ENCODE measurements around the gene SNX20.

The SNX20 gene

GRCh38 chr16:50681021-50681885, at the start of gene SNX20:
Gene SNX20, minus strand, starts transcription at chr16:50681312. Its CDS starts 3,786 bp downstream, at chr16:50677526.
- peak; percentile 87 for DNase-seq

- DNase-seq: no peak
Observed at GRCh38 chr16:50724306-50724705, 43.2 kb upstream of the SNX20 start.

GRCh38 chr16:50722960-50723359, 41.8 kb upstream of the SNX20 start:
- no peak for DNase-seq

DNA sequence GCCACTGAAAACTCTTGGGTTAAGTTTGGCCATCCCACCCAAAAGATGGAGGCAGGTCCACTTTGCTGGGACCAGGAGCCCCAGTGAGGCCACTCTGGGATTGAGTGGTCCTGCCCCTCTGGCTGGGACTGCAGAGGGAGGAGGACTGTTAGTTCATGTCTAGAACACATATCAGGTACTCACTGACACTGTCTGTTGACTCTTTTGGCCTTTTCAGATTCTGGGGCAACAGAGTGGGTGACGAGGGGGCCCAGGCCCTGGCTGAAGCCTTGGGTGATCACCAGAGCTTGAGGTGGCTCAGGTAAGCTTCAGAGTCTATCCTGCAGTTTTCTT, 41.3 kb upstream of the SNX20 start:
- DNase-seq: no peak

DNA sequence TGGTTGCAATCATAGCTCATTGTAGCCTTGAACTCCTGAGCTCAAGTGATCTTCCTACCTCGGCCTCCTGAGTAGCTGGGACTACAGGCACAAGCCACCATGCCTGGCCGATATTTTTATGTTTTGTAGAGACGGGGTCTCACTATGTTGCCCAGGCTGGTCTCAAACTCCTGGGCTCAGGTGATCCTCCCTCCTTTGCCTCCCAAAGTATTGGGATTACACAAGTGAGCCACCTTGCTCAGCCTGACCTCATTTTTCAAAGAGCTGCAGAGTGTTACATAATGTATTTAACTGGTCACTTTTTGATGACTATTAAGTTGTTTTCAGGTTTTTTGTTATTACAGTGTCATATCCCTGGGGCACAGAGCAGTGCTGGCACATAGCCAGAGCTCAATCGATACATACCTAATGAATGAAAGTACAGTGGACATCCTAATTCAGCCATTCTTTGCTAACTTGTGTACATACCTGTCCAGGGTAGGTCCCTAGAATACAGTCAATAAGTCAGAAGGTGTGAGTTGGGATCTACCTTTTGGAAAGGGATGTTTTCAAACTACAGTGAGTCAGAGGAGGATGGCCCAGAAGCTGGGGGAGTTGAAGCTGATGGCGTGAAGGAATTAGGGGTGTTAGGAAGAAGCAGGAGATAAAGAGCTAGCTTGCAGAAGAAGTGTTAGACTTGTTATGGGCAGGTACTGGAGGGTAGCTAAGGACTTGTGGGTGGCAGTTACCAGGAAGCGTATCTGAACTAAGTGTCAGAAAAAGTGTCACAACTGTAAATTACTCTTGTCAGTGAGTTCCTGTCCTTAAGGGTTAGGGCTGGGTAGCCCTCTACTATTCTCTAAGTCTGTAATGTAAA, 40.7 kb upstream of the SNX20 start:
- no peak for DNase-seq

GRCh38 chr16:50719401-50720337, 38.6 kb upstream of the SNX20 start:
- no peak for DNase-seq

DNA sequence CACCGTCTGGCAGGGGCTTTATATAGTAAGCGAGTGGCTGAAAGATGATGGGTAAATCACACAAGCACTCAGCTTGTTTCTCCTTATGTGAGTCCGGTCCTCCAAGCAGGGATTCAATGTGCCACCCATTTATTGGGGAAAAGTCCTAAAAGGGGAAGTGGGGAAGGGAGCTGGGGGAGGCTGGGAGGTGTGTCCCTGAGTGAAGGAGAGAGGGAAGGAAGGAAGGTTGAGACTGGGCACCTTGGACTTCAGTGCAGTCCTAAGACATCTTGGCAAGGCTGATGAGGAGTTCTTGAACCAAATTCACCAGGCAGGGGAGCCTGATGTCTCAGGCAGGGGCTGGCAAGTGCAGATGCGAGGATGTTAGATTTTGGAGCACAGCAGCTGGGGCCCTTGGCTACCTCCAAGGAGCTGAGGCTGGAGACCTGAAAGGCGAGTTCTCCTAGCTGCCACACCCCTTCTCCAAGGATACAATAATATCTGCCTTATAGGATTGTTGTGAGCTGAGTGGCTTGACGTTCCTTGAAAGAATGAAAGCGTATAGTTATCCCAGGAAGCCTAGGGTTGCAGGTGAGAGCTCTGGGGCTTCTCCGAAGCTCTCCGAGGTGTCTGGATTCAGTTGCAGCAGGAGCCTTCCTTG, 37.8 kb upstream of the SNX20 start:
- no peak for DNase-seq

GRCh38 chr16:50718061-50718760, 37.1 kb upstream of the SNX20 start:
- DNase-seq: no peak

DNA sequence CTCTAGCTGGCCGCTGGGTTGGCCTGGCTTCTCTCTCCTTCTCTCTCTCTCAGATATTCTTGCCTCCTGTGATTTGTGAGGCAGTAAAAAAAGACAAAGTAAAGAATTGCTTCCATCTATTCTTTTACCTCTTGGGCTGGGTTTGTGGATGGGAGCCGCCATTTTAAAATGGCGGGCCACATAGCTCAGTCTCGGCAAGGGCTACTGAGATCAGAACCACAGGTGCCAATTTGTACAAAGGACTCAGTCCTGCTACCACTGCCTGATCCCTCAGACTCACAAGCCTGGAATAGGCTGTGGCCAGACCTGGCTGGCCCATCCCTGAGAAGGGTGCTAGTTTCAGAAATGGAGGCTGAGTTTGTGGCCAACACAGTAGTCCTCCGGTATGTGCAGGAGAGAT, 36.4 kb upstream of the SNX20 start:
- DNase-seq: no peak

- no peak for DNase-seq
Observed at GRCh38 chr16:50717091-50717490, 36.0 kb upstream of the SNX20 start.

DNA sequence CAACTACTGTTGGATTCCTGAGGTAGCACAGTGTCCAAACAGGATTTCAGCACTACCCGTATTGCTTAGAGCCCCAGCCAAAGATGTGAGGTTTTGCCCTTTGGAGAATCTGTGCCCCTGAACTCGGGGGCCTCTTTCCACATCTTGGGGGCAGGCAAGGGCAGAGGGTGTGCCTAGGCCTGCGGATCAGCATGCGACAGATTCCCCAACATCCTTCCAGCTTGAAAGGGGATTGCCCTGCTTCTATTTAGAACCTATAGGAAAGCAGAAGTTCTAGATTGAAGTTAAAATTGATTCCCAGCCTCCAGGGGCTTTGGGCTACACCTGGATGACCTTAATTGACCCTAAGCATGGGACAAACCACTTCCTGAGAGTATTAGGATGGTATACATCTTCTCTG, 31.8 kb upstream of the SNX20 start:
- DNase-seq: no peak

- no peak for DNase-seq
Observed at GRCh38 chr16:50712560-50712898, 31.4 kb upstream of the SNX20 start.

GRCh38 chr16:50711862-50712559, 30.9 kb upstream of the SNX20 start:
- no peak for DNase-seq

- DNase-seq: no peak
Observed at GRCh38 chr16:50711040-50711439, 29.9 kb upstream of the SNX20 start.

DNA sequence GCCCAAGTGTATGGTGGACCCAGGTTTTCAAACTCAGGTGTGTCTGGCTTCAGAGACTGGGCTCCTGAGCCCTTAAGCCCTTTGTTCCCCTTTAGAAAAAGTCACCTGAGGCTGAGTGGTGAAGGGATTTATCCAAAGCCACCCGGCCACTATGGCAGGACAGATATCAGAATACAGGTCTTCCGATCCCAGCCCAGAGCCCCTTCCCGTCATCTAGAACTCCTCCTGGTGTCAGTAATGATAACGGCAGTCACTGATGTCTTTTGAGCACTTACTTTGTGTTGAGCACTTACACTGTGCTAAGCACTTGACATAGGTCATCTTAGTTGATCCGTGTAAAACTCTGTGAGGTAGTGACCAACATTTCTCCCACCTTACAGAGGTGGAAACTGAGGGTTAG, 28.9 kb upstream of the SNX20 start:
- no peak for DNase-seq

DNA sequence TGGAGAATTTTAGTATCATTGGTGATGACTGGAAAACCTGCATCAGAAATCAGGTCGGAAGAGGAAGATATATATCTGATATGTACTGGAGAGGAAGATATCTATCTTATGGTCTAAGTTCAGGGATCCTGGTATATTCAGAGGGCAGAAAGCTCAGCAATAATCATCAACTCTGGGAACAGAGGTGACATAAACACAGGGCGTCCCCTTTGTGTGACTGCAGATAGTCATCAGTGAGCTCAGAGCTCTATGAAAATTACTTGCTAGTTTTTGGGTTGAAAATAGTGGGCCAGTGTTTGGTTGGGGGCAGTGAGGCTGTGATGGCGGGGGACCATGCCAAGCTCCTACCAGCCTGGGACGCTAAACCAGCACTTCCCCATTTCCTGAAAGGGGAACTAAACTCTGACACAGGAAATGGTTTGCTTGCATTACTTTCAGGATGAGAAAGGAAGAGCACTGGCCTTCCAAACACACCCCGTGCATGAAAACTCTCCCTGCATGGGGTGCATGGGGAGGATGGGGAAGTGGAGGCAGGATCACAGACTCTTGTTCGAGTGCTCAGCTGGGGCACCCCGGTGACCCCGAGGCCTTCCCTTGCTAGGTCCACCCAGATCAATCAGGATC, 28.1 kb upstream of the SNX20 start:
- DNase-seq: no peak

GRCh38 chr16:50708373-50709060, 27.4 kb upstream of the SNX20 start:
- peak; percentile 38 for DNase-seq

DNA sequence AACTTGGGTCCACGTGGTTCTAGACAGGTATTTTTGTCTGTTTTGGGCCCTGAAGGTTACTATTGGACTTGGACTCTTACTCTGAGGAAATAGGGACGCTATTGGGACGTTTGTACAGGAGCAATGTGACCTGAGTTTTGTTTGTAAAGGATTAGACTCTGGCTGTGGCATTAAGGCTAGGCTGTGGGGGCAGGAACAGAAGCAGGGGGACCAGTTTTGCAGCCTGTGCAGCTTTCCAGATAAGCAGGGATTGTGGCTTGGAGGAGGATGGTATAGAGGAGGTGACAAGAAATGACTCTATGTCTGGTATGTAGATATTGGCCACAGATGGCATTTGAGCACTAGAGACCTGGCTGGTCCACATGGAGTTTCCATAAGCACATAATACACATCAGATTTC, 25.1 kb upstream of the SNX20 start:
- no peak for DNase-seq

GRCh38 chr16:50705436-50706110, 24.5 kb upstream of the SNX20 start:
- no peak for DNase-seq

GRCh38 chr16:50704245-50704644, 23.1 kb upstream of the SNX20 start:
- no peak for DNase-seq
